ENCODE measurements around the gene ZNF174. TPM values are rescaled to one million over a fixed set of nuclear protein-coding genes. Genes with fewer than 3 reads are reported as not detected.

ZNF174 gene
- total and polyA plus RNA-seq, 2 of the 4 experiments (the other 2 are of a cell fraction): 7.2 to 10.6 TPM

DNA sequence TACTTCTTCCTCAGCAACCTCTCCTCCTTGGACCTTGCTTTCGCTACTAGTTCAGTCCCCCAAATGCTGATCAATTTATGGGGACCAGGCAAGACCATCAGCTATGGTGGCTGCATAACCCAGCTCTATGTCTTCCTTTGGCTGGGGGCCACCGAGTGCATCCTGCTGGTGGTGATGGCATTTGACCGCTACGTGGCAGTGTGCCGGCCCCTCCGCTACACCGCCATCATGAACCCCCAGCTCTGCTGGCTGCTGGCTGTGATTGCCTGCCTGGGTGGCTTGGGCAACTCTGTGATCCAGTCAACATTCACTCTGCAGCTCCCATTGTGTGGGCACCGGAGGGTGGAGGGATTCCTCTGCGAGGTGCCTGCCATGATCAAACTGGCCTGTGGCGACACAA lies 44.9 kb upstream of the ZNF174 start:
- no peak overlapping the region for H3K14ac ChIP-seq (replicated peaks; ENCODE audit: low read depth, low read length)
- no peak overlapping the region for H3K9ac ChIP-seq (ENCODE audit: low read depth, low read length)
- H4K5ac ChIP-seq (ENCODE audit: low read depth, low read length): no peak overlapping the region
- H3K56ac ChIP-seq (ENCODE audit: extremely low read depth, insufficient read depth, low read length): no peak overlapping the region
- no peak overlapping the region for H2BK5ac ChIP-seq (ENCODE audit: low read depth, low read length, poor library complexity, severe bottlenecking)
- WGBS, 2 experiments (ENCODE audit: extremely low coverage in 2 of 2, insufficient read length in 1 of 2): 65% methylated on average over 2 of the region's 10 CpGs; no CpG with 5 or more reads in 1 of the 2 experiments
- H2BK20ac ChIP-seq (ENCODE audit: low read depth, low read length): no peak overlapping the region
- no peaks in the 10 kb centered on the region for H4K20me1 ChIP-seq (ENCODE audit: insufficient read depth, low read length)
- H3K4me3 ChIP-seq (ENCODE audit: insufficient read depth, low read depth, low read length): no peak overlapping the region
- no peak for DNase-seq
- no peak overlapping the region for H4K8ac ChIP-seq (ENCODE audit: low read depth in 2 of 2, low read length in 2 of 2)
- POLR2A ChIA-PET (ENCODE audit: unreplicated experiment): no interaction called here
- BruUV-seq (replicated peaks): no TSS peak
- no peak overlapping the region for H3K18ac ChIP-seq (ENCODE audit: low read depth, low read length)
- no peak overlapping the region for H3K4ac ChIP-seq (ENCODE audit: low read depth, low read length)
- no peaks in the 10 kb centered on the region for H3K4me1 ChIP-seq (ENCODE audit: control insufficient read depth, insufficient read depth, low read length)
- no peak overlapping the region for H2BK120ac ChIP-seq (ENCODE audit: low read depth, low read length)
- H3K79me1 ChIP-seq (ENCODE audit: low read depth in 1 of 2, low read length in 2 of 2): no peaks in the 10 kb centered on the region
- no peak overlapping the region for H4K91ac ChIP-seq (ENCODE audit: insufficient read depth, low read depth, low read length)
- no peak overlapping the region for H3K23ac ChIP-seq (ENCODE audit: low read depth, low read length)
- CTCF ChIA-PET: no interaction called here
- dilution Hi-C loops (cut with HindIII; ENCODE audit: low sequenced_read_pairs, unreplicated experiment) (no loop called here), intact Hi-C loops (cut with micrococcal nuclease) (no loop called here), in situ Hi-C loops (cut with MboI; ENCODE audit: low sequenced_read_pairs) (no loop called here)
- TF ChIP-seq CEBPB (IDR thresholded peaks at IDR 0.05; ENCODE audit: low read depth, low read length) (no peak), NFE2L2 (IDR thresholded peaks at IDR 0.05; ENCODE audit: low read depth, low read length) (no peak), MXI1 (IDR thresholded peaks at IDR 0.05; ENCODE audit: borderline replicate concordance, low read depth, low read length) (no peak)
- peak overlapping the region; percentile 4 for H2AFZ ChIP-seq (replicated peaks; ENCODE audit: low read length, poor library complexity)
- no peak overlapping the region for H2AK5ac ChIP-seq (ENCODE audit: low read depth, low read length)
- no peak overlapping the region for H3K27ac ChIP-seq (ENCODE audit: insufficient read depth, low read length)
- H3K9me3 ChIP-seq (ENCODE audit: control insufficient read depth, insufficient read depth, low read length): peaks cover 5% of the 10 kb centered on the region; the same call in 1 of the 2 replicates
- H3K27me3 ChIP-seq (ENCODE audit: control insufficient read depth, insufficient read depth, low read length): no peaks in the 10 kb centered on the region; the same call in 1 of the 2 replicates
- no peaks in the 10 kb centered on the region for H3K36me3 ChIP-seq (ENCODE audit: control insufficient read depth, insufficient read depth, low read length)
- H2AK9ac ChIP-seq (replicated peaks; ENCODE audit: low read depth, low read length, poor library complexity): no peak overlapping the region
- H3K9me1 ChIP-seq (ENCODE audit: insufficient read depth, low read length): no peaks in the 10 kb centered on the region
- no peak for ATAC-seq (ENCODE audit: low read depth)
- H3K4me2 ChIP-seq (ENCODE audit: low read depth, low read length): no peak overlapping the region
- no peak overlapping the region for H2BK15ac ChIP-seq (ENCODE audit: low read depth, low read length)

Measured in IMR-90 (cell line).